AG09319 (cell line): ENCODE data around the gene PEX3.

Experiments used
- DNase-seq: peaks from one replicate; pipeline ENCODE4 v3.0.0-alpha.2; 2010; ENCODE audit warnings: low read depth; ENCODE audit errors: extremely low read depth
- CTCF ChIP-seq: IDR thresholded peaks from 2 replicates; pipeline ENCODE4 v1.5.1; 2011; ENCODE audit warnings: low read depth, mild to moderate bottlenecking, inconsistent platforms, low read length, moderate library complexity

PEX3 gene

GRCh38 chr6:143515766-143516355, 65.3 kb downstream of the PEX3 start:
- no peak for TF ChIP-seq CTCF

GRCh38 chr6:143516690-143517446, 66.3 kb downstream of the PEX3 start:
- TF ChIP-seq CTCF, result no peak
- no peak for DNase-seq

More at GRCh38 chr6:143515766-143516355, 65.3 kb downstream of the PEX3 start:
- no peak for DNase-seq

- DNase-seq, result no peak
- no peak for TF ChIP-seq CTCF
These were observed 66.8 kb downstream of the PEX3 start for GRCh38 chr6:143517447-143517773.

- no peak for TF ChIP-seq CTCF
- no peak for DNase-seq
These were observed 71.5 kb downstream of the PEX3 start for GRCh38 chr6:143522039-143522600.

- no peak for TF ChIP-seq CTCF
- DNase-seq, result no peak
These were observed 74.8 kb downstream of the PEX3 start for GRCh38 chr6:143525356-143525755.

GRCh38 chr6:143527677-143528076, 77.1 kb downstream of the PEX3 start:
- DNase-seq, result no peak
- TF ChIP-seq CTCF, result no peak

GRCh38 chr6:143528164-143528811, 77.7 kb downstream of the PEX3 start:
- no peak for DNase-seq

More at GRCh38 chr6:143528164-143528811, 77.7 kb downstream of the PEX3 start:
- no peak for TF ChIP-seq CTCF
